Germinal center (tissue), 1 donor: Measurements from ENCODE around the gene PSMD2.

ENCODE experiments used
- DNase-seq: peaks from one replicate; pipeline ENCODE4 v3.0.0; 2012; ENCODE audit warnings: mixed read lengths, low spot score

PSMD2 gene

GRCh38 chr3:184282941-184283340 lies 16.1 kb upstream of the PSMD2 start:
- DNase-seq: no peak

- DNase-seq: no peak
Measured at GRCh38 chr3:184283681-184284080, 15.4 kb upstream of the PSMD2 start.

GRCh38 chr3:184284696-184285095 lies 14.3 kb upstream of the PSMD2 start:
- no peak for DNase-seq

GRCh38 chr3:184289426-184289938 lies 9.6 kb upstream of the PSMD2 start:
- peak; percentile 64 for DNase-seq

GRCh38 chr3:184290331-184290730 lies 8.7 kb upstream of the PSMD2 start:
- DNase-seq: no peak

GRCh38 chr3:184291044-184291737 lies 7.8 kb upstream of the PSMD2 start:
- no peak for DNase-seq

GRCh38 chr3:184291738-184292445 lies 7.1 kb upstream of the PSMD2 start:
- no peak for DNase-seq

- no peak for DNase-seq
Measured at GRCh38 chr3:184295771-184296170, 3.3 kb upstream of the PSMD2 start.

GRCh38 chr3:184296616-184297015 lies 2.4 kb upstream of the PSMD2 start:
- DNase-seq: no peak

- DNase-seq: no peak
Measured at GRCh38 chr3:184299488-184300377, 692 bp downstream of the PSMD2 start.

GRCh38 chr3:184300378-184300720 lies 1.3 kb downstream of the PSMD2 start:
- DNase-seq: no peak

- DNase-seq: no peak
Measured at GRCh38 chr3:184305577-184305976, 6.5 kb downstream of the PSMD2 start.

- DNase-seq: no peak
Measured at GRCh38 chr3:184306341-184306972, 7.4 kb downstream of the PSMD2 start.

- no peak for DNase-seq
Measured at GRCh38 chr3:184307915-184308314, 8.9 kb downstream of the PSMD2 start.

- DNase-seq: no peak
Measured at GRCh38 chr3:184308744-184309143, 9.7 kb downstream of the PSMD2 start.

GRCh38 chr3:184311633-184312032 lies 12.6 kb downstream of the PSMD2 start:
- DNase-seq: no peak

GRCh38 chr3:184314363-184314699 lies 15.3 kb downstream of the PSMD2 start, which contains the start of gene EIF4G1:
Gene EIF4G1, plus strand, starts transcription at chr3:184314606. Its CDS starts 1,191 bp downstream, at chr3:184315797.
- DNase-seq: peak; percentile 96

- DNase-seq: peak; percentile 59
Measured at GRCh38 chr3:184314700-184315542, 15.9 kb downstream of the PSMD2 start.

GRCh38 chr3:184315543-184315867 lies 16.5 kb downstream of the PSMD2 start:
- no peak for DNase-seq

- DNase-seq: peak; percentile 33
Measured at GRCh38 chr3:184315871-184316661, 17.0 kb downstream of the PSMD2 start.
